ENCODE measurements around the gene THPO.
A peak's percentile ranks its signal among the peaks of the same experiment; 100 is the strongest.

THPO gene

DNA sequence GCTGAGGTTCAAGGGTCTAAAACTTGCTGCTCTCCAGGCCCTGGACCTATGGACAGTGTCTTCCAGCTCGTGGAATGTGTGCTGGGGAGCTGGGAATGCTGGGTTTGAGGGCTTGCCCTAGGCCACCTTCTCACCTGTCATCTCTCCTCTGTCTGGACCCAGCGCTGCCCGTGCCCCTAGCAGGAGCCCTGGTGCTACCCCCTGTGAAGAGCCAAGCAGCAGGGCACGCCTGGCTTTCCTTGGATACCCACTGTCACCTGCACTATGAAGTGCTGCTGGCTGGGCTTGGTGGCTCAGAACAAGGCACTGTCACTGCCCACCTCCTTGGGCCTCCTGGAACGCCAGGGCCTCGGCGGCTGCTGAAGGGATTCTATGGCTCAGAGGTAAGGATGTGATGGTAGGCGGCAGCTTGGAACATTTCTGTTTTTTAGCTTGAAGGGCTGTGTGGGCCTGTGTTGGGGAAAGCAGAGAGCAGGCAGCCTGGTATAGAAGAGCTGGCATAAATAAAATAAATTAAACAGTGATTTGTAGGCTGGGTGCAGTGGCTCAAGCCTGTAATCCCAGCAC lies 6.9 kb upstream of the THPO start:
- DNase-seq (ENCODE audit: low spot score) = no peak

- no peak for DNase-seq (ENCODE audit: low spot score)
Measured at GRCh38 chr3:184384342-184384741, 6.3 kb upstream of the THPO start.

DNA sequence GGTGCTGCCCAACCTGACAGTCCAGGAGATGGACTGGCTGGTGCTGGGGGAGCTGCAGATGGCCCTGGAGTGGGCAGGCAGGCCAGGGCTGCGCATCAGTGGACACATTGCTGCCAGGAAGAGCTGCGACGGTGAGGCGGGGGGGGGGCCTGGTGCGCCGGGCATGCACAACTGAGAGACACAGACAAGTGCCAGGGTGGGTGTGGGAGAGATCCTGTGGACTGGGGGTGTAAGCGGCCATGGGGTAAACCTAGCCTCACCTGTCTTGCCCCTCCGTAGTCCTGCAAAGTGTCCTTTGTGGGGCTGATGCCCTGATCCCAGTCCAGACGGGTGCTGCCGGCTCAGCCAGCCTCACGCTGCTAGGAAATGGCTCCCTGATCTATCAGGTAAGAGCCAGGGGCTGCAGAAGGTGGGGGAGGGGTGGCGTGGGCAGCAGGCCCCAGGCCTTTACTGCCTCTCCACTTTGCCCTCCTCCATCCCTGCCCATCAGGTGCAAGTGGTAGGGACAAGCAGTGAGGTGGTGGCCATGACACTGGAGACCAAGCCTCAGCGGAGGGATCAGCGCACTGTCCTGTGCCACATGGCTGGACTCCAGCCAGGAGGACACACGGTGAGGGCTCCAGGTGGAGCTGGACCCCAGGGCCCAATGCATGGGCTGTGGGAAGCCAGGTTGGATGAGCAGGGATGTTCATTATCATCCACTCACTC lies 5.2 kb upstream of the THPO start:
- DNase-seq (ENCODE audit: low spot score) = no peak

- DNase-seq (ENCODE audit: low spot score) = no peak
Measured at GRCh38 chr3:184382326-184383032, 4.5 kb upstream of the THPO start.

- DNase-seq (ENCODE audit: low spot score) = no peak
Measured at GRCh38 chr3:184381261-184382224, 3.5 kb upstream of the THPO start.

GRCh38 chr3:184380627-184381260 lies 2.7 kb upstream of the THPO start:
- DNase-seq (ENCODE audit: low spot score) = no peak

GRCh38 chr3:184380185-184380626 lies 2.2 kb upstream of the THPO start:
- peak; percentile 88 for DNase-seq (ENCODE audit: low spot score)

GRCh38 chr3:184379358-184380184 lies 1.6 kb upstream of the THPO start, which contains the start of gene CHRD:
Gene CHRD, plus strand, starts transcription at chr3:184380054. Its CDS starts 265 bp downstream, at chr3:184380319.
- DNase-seq (ENCODE audit: low spot score) = no peak

- DNase-seq (ENCODE audit: low spot score) = no peak
Measured at GRCh38 chr3:184378651-184379357, 797 bp upstream of the THPO start.

DNA sequence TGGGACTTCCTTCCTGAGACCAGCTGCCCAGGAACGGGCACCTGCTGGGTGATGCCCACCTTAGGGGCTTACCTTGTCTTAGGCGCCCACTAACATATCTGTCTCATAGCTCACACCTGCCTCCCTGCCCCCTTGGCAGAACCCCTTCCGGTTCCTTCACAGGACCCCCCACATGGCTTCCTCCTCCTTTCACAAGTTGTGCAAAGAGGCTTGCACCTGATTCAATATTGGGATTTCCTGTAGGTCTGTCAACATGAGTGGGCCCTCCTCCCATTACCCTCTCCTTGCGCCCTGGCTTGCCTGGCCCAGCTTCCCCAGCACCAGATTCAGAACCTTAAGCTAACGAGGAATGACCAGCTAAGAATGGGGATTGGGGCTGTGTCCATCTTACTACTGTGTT lies 633 bp downstream of the THPO start:
- no peak for DNase-seq (ENCODE audit: low spot score)

DNA sequence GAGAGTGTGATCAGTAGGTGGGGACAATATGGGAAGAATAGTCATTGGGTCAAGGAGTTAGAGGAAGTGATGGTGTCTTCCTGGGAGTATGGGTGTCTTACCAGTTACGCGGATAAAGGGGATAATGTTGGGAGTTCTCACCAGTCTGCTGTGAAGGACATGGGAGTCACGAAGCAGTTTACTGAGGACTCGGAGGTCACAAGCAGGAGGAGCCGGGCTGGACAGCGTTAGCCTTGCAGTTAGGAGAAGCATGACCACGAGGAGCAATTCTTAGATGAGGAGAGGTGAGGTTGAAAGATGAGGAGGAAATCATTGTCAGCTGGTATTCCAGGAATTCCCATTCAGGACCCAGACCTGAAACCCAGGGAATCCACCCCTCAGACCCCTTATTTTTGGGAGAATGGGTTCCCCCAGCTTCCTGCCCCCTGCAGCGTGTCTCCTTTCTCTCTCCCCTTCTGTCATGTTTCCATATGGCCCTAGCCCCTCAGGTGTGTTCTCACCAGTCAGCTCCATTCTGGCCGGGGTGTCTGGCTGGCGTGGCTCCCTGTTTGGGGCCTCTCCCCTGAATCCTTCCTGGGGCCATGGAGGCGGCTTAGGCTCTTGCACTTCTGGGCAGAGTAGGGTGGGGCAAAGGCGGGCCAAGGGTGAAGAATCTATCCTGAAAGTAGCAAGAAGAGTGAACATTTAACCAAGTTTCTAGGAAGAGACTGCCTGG lies 2.1 kb downstream of the THPO start:
- peak; percentile 54 for DNase-seq (ENCODE audit: low spot score)

DNA sequence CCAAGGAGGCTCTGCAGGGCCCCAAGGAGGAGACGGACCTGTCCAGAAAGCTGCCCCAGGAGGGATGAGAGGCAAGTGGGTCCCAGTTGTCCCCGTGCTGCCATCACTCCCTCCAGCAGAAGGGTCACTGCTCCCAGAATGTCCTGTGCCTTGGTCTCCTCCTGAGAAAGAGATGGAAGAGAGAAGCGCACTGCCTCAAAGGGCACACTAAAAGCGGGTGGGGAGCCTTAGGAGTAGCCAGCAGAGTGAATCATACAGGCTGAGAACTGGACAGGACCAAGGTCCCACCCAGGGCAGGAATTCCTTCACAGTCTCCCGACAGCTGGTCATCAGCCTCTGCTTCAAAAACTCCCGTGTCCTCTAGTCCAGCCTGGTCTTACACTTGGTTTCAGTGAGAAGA lies 4.6 kb downstream of the THPO start:
- no peak for DNase-seq (ENCODE audit: low spot score)

GRCh38 chr3:184372911-184373310 lies 5.1 kb downstream of the THPO start:
- no peak for DNase-seq (ENCODE audit: low spot score)

DNA sequence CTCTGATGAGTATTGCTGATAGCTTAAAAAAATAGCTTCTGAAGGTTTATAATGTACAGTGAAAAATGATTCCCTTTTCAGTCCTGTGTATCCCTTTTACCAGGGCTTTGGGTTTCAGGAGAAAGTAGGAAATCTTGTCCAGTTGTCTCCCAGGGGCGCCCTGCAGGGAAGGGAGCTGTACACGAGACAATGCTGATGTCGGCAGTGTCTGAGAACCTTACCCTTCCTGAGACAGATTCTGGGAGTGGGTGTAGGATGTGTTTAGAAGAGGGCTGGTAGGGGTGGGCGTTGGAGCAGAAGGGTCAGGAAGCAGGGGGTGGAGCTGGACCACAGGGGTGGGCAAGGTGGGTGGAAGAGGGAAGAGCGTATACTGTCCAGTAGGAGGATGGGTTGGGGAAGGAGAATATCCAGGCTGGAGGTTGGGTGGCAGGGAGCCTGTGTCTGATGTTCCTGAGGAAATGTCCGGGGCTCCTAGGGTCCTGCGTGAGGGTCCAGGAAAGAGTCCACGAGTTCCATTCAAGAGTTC lies 5.6 kb downstream of the THPO start:
- DNase-seq (ENCODE audit: low spot score) = peak; percentile 51

DNA sequence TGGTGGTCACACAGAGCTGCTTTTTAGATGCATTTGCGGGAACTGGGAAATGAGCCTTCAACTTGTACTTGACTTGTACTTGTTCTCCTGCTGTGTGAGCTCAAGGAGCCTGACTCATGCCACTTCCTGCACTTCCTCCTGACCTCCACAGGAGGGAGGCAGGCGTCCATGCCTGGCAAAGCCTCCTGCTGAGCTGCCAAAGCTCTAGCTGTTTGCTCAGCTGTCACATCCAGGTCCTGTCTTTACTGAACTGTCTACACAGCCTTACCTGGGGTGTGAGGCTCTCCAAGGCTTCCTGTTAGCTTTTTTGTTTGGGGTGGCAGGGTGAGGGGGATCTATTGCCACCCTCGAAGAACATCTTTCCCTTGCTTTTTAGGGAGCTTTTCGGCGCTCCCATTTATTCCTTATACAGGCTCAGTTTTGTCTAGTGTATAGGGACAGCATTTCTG lies 6.4 kb downstream of the THPO start:
- DNase-seq (ENCODE audit: low spot score) = peak; percentile 82

DNA sequence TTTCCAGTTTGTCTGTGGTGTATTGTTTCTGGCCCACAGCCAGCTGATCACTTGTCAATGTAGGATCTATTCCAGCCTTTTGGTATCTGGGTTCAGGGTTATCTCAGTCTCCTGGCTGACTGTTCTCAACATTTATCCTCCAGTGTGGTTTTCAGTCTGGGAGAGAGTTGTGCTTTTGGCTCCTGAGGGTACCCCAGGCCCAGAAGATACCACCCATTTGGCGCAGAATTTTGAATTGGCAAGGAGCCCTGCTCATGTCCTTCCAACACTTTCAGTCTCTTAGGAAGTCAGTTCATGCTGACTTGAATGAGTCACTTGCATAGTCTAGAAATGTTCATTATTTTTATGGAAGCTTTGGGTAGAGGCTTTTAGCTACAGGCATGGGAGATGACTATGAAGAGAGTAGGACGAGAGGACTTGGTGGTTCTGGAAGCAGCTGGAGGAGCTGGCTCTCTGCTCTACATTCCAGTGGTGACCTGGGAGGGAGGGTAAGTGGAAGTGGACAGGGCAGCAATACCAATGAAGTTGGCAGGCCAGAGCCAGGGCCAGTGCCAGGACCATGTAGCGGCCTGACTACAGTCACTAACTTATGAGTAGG lies 9.3 kb downstream of the THPO start:
- peak; percentile 56 for DNase-seq (ENCODE audit: low spot score)

- DNase-seq (ENCODE audit: low spot score) = peak; percentile 50
Measured at GRCh38 chr3:184368116-184368515, 9.9 kb downstream of the THPO start.

GRCh38 chr3:184366619-184367289 lies 11.3 kb downstream of the THPO start:
- DNase-seq (ENCODE audit: low spot score) = no peak
